Brain pericyte (primary cell): ENCODE results near the gene ACER1.

Experiments
- DNase-seq: peaks from one replicate; pipeline ENCODE4 v3.0.0-alpha.2; 2012; ENCODE audit warnings: low read depth, low spot score

Gene ACER1

GRCh38 chr19:6268382-6268771 is 65.0 kb downstream of the ACER1 start:
- no peak for DNase-seq

GRCh38 chr19:6267552-6268381 is 65.6 kb downstream of the ACER1 start:
- no peak for DNase-seq

GRCh38 chr19:6264803-6265202 is 68.6 kb downstream of the ACER1 start:
- no peak for DNase-seq

- DNase-seq, result no peak
Observed at GRCh38 chr19:6263735-6264444, 69.5 kb downstream of the ACER1 start.

GRCh38 chr19:6263306-6263705 is 70.1 kb downstream of the ACER1 start:
- no peak for DNase-seq

- no peak for DNase-seq
Observed at GRCh38 chr19:6262519-6262918, 70.9 kb downstream of the ACER1 start.

GRCh38 chr19:6261883-6262282 is 71.5 kb downstream of the ACER1 start:
- no peak for DNase-seq

- DNase-seq, result no peak
Observed at GRCh38 chr19:6260912-6261650, 72.3 kb downstream of the ACER1 start.

GRCh38 chr19:6260376-6260775 is 73.0 kb downstream of the ACER1 start:
- DNase-seq, result no peak

- DNase-seq, result no peak
Observed at GRCh38 chr19:6259312-6259861, 74.0 kb downstream of the ACER1 start.

GRCh38 chr19:6258812-6259311 is 74.5 kb downstream of the ACER1 start:
- no peak for DNase-seq
